HEK293T (cell line): Measurements from ENCODE around the gene KCNN2.

ENCODE experiments used
- BHLHE40 ChIP-seq: fragments of 450-650 bp; IDR thresholded peaks from 2 replicates; pipeline ENCODE4 v1.6.1; 2016; ENCODE audit warnings: mild to moderate bottlenecking, moderate library complexity, borderline replicate concordance
- CTBP1 ChIP-seq: fragments of 450-650 bp; IDR thresholded peaks from 2 replicates; pipeline ENCODE4 v1.6.1; 2016; ENCODE audit warnings: borderline replicate concordance
- ELF4 ChIP-seq: fragments of 450-650 bp; IDR thresholded peaks from 2 replicates; pipeline ENCODE4 v1.6.1; 2017; ENCODE audit warnings: antibody characterized with exemption
- FOXK2 ChIP-seq: fragments of 450-650 bp; IDR thresholded peaks from 2 replicates; pipeline ENCODE4 v1.6.1; 2016; ENCODE audit warnings: mild to moderate bottlenecking
- LEF1 ChIP-seq: fragments of 450-650 bp; IDR thresholded peaks from 2 replicates; pipeline ENCODE4 v1.6.1; 2017; ENCODE audit warnings: mild to moderate bottlenecking, borderline replicate concordance

GRCh38 chr5:114360357-114360756 lies 1.5 kb upstream of the KCNN2 start:
- TF ChIP-seq FOXK2 (no peak), ELF4 (no peak), BHLHE40 (no peak), LEF1 (no peak), CTBP1 (no peak)
